Mucosa of descending colon (tissue), 3 donors: ENCODE results near the gene NKD1. TPM values are rescaled to one million over a fixed set of nuclear protein-coding genes. Genes with fewer than 3 reads are reported as not detected.

ENCODE experiments used
- ATAC-seq: fragments of 200-7000 bp; cut with Tn5 transposase; one replicate; pipeline ENCODE4 v1.9.1; 2020; ENCODE audit warnings: mild to moderate bottlenecking, moderate library complexity
- DNase-seq, 3 donors: peaks; one replicate each; pipeline ENCODE4 v3.0.0-alpha.2; 2020
- H3K36me3 ChIP-seq: fragments of 200-600 bp; one replicate; pipeline ENCODE4 v1.8.0; 2021; ENCODE audit warnings: low read depth, mild to moderate bottlenecking
- H3K4me1 ChIP-seq: fragments of 200-600 bp; one replicate; pipeline ENCODE4 v1.8.0; 2021; ENCODE audit warnings: low read depth, mild to moderate bottlenecking
- H3K4me3 ChIP-seq: fragments of 200-600 bp; one replicate; pipeline ENCODE4 v1.8.0; 2021; ENCODE audit warnings: mild to moderate bottlenecking
- H3K9me3 ChIP-seq: fragments of 200-600 bp; one replicate; pipeline ENCODE4 v1.8.0; 2021; ENCODE audit warnings: mild to moderate bottlenecking
- CTCF ChIP-seq: fragments of 200-600 bp; IDR thresholded peaks from one replicate; pipeline ENCODE4 v1.8.0; 2022; ENCODE audit warnings: antibody characterized with exemption, mild to moderate bottlenecking
- intact Hi-C, 2 donors: fragments of 100-400 bp; cut with DNase I in 1 of 2; cut with micrococcal nuclease in 1 of 2; formaldehyde crosslinking; loops; one replicate each; pipeline versions ENCODE4 v1.11.0 to v1.11.1; 2022; cut with DNase I, micrococcal nuclease
- total RNA-seq, 3 donors: library from RNA; stranded (reverse); fragmentation: NEBNext Ultra II Directional in 2 of 3; extraction: Animal tissue kit (Norgen Biotek cat#: 25700) in 2 of 3; gene quantifications; one replicate each; pipeline versions ENCODE4 v1.2.1 to v1.2.4, GENCODE V29; 2021 to 2023
- donor health status: DM: no; HTN: no; CAD: no; lungs with moderate emphysema.
- donor health status: DM: no; HTN: no; CAD: no.
- donor health status: DM: no; HTN: yes; CAD: no.

The NKD1 gene
- total RNA-seq, 3 donors from 2014 or later: 1.6 to 28.0 (median 3.2) TPM

- ATAC-seq (no peak), DNase-seq (no peak)
- H3K9me3 ChIP-seq: no peaks in the 10 kb centered on the region
- H3K4me1 ChIP-seq: peaks cover 4% of the 10 kb centered on the region
- TF ChIP-seq CTCF: no peak
- intact Hi-C loops: no loop called here
- no peaks in the 10 kb centered on the region for H3K36me3 ChIP-seq
- no peak overlapping the region for H3K4me3 ChIP-seq
Measured at GRCh38 chr16:50563989-50564388, 15.8 kb downstream of the NKD1 start.

- no peaks in the 10 kb centered on the region for H3K36me3 ChIP-seq
- H3K9me3 ChIP-seq: no peaks in the 10 kb centered on the region
- DNase-seq (no peak), ATAC-seq (no peak)
- no peak overlapping the region for H3K4me3 ChIP-seq
- TF ChIP-seq CTCF: no peak
- intact Hi-C loops: no loop called here
- peaks cover 4% of the 10 kb centered on the region for H3K4me1 ChIP-seq
Measured at GRCh38 chr16:50565428-50565827, 17.2 kb downstream of the NKD1 start.

GRCh38 chr16:50566014-50566962, 18.1 kb downstream of the NKD1 start:
- intact Hi-C loops: no loop called here
- DNase-seq: no peak
- no peak for TF ChIP-seq CTCF
- no peak for ATAC-seq
- Histone ChIP-seq H3K4me3 (no peak overlapping the region), H3K9me3 (no peaks in the 10 kb centered on the region), H3K4me1 (peaks cover 4% of the 10 kb centered on the region), H3K36me3 (no peaks in the 10 kb centered on the region)

GRCh38 chr16:50567651-50568050, 19.5 kb downstream of the NKD1 start:
- TF ChIP-seq CTCF: no peak
- H3K9me3 ChIP-seq: no peaks in the 10 kb centered on the region
- H3K36me3 ChIP-seq: no peaks in the 10 kb centered on the region
- no peak for DNase-seq
- H3K4me3 ChIP-seq: no peak overlapping the region
- no peak for ATAC-seq
- peaks cover 4% of the 10 kb centered on the region for H3K4me1 ChIP-seq
- intact Hi-C loops: no loop called here

GRCh38 chr16:50568187-50568815, 20.1 kb downstream of the NKD1 start:
- no peak overlapping the region for H3K4me3 ChIP-seq
- TF ChIP-seq CTCF: no peak
- no peaks in the 10 kb centered on the region for H3K36me3 ChIP-seq
- no peak for DNase-seq
- intact Hi-C loops: no loop called here
- ATAC-seq: no peak
- peaks cover 4% of the 10 kb centered on the region for H3K4me1 ChIP-seq
- no peaks in the 10 kb centered on the region for H3K9me3 ChIP-seq
